Activated B cell treated with CpG ODN at 0.5 μM for 24 hours (primary cell): ENCODE measurements around the gene NUDT16L1. TPM values are rescaled to one million over a fixed set of nuclear protein-coding genes. Genes with fewer than 3 reads are reported as not detected.

Experiments
- ATAC-seq: fragments of 200-7000 bp; cut with Tn5 transposase; one replicate; pipeline ENCODE4 v1.10.0; 2021; ENCODE audit warnings: low read depth, mild to moderate bottlenecking, moderate library complexity
- CTCF ChIA-PET: fragments of 350-600 bp; sonication (Branson Sonifier 250); formaldehyde crosslinking; loops from one replicate; lab custom pipeline; 2021; ENCODE audit warnings: antibody characterized with exemption; lab: Charles Lee
- POLR2A ChIA-PET: fragments of 350-600 bp; sonication (Branson Sonifier 250); formaldehyde crosslinking; loops from one replicate; lab custom pipeline; 2021; ENCODE audit warnings: antibody characterized with exemption; lab: Charles Lee
- DNase-seq: peaks from one replicate; pipeline ENCODE4 v3.0.0; 2022
- H3K27ac Mint-ChIP-seq: one replicate; pipeline ENCODE4 v1.8.0; 2020; ENCODE audit warnings: mixed read lengths
- H3K27me3 Mint-ChIP-seq: one replicate; pipeline ENCODE4 v1.8.0; 2021; ENCODE audit warnings: mixed read lengths
- H3K36me3 Mint-ChIP-seq: one replicate; pipeline ENCODE4 v1.8.0; 2021; ENCODE audit warnings: low read depth, mixed read lengths
- H3K4me1 Mint-ChIP-seq: one replicate; pipeline ENCODE4 v1.8.0; 2021; ENCODE audit warnings: mixed read lengths
- H3K4me3 Mint-ChIP-seq: one replicate; pipeline ENCODE4 v1.8.0; 2020; ENCODE audit warnings: mild to moderate bottlenecking, mixed read lengths
- H3K9me3 Mint-ChIP-seq: one replicate; pipeline ENCODE4 v1.8.0; 2020; ENCODE audit warnings: mixed read lengths
- intact Hi-C: fragments of 100-400 bp; cut with micrococcal nuclease; formaldehyde crosslinking; loops from one replicate; pipeline ENCODE4 v1.15.1; 2024
- total RNA-seq: library from RNA; stranded (reverse); gene quantifications from 2 replicates; pipeline ENCODE4 v1.2.3, GENCODE V29; 2022
- TF ChIP-seq, protein P1 (sequence below): fragments of 200-600 bp; IDR thresholded peaks from one replicate; pipeline ENCODE4 v1.8.0; 2022; ENCODE audit warnings: antibody characterized with exemption, mild to moderate bottlenecking

Gene NUDT16L1
- total RNA-seq, 1 donor from 2014 or later: 32.9 TPM

DNA sequence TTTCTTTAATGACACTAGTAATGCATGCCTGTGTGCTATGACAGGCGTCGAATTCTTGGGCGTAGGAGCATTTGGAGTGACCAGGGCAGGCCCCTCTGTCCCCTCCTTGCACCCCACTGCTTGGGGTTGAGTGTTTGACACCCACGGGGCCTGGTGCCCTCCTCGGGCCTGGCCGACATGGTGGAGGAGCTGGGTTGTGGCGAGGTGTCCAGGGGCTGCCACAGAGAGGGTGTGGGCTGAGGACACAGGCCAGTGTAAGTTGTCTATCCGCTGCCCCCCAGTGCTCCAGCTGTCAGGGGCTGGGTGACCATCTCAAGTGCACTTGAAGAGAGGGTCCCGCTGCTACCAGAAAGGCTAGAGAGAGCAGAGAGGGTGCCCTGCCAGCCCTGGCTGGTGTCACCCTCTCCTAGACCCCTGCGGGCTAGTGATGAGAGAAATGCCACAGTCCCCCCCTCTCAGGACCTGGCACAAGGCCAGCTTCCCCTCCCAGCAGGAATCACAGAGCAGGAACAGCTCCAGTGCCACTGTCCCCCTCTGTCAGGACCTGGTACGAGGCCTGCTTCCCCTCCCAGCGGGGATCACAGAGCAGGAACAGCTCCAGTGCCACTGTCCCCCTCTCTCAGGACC is 38.3 kb upstream of the NUDT16L1 start:
- TF ChIP-seq, protein P1, sequence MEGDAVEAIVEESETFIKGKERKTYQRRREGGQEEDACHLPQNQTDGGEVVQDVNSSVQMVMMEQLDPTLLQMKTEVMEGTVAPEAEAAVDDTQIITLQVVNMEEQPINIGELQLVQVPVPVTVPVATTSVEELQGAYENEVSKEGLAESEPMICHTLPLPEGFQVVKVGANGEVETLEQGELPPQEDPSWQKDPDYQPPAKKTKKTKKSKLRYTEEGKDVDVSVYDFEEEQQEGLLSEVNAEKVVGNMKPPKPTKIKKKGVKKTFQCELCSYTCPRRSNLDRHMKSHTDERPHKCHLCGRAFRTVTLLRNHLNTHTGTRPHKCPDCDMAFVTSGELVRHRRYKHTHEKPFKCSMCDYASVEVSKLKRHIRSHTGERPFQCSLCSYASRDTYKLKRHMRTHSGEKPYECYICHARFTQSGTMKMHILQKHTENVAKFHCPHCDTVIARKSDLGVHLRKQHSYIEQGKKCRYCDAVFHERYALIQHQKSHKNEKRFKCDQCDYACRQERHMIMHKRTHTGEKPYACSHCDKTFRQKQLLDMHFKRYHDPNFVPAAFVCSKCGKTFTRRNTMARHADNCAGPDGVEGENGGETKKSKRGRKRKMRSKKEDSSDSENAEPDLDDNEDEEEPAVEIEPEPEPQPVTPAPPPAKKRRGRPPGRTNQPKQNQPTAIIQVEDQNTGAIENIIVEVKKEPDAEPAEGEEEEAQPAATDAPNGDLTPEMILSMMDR: no peak
- no peak overlapping the region for H3K4me3 Mint-ChIP-seq
- no peak for DNase-seq
- ChIA-PET POLR2A (no interaction called here), CTCF (no interaction called here)
- no peak overlapping the region for H3K27ac Mint-ChIP-seq
- H3K36me3 Mint-ChIP-seq: peaks cover 76% of the 10 kb centered on the region
- ATAC-seq: no peak
- H3K4me1 Mint-ChIP-seq: peaks cover 20% of the 10 kb centered on the region
- intact Hi-C loops: no loop called here
- no peaks in the 10 kb centered on the region for H3K9me3 Mint-ChIP-seq
- H3K27me3 Mint-ChIP-seq: no peaks in the 10 kb centered on the region

DNA sequence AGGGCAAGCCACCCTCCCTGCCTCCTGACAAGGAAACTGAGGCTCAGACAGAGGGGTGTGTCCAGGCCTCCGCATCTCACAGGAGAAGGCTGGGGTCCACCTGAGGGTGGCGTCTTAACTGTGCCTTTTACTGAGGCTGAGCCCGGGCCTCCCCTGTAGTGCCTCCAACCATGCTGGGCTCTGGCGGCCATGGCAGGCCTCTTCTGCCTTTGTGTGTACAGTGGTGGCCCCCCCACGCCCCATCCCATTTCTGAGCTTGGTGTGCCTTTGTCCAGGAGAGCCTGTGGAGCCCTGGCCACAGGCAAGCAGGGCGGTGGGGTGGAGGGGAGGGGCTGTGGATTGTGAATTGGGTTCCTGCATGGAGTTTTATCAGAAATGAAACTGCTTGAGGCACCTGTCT is 37.6 kb upstream of the NUDT16L1 start:
- TF ChIP-seq, protein P1: no peak
- intact Hi-C loops: no loop called here
- no peak for DNase-seq
- Mint-ChIP-seq H3K4me3 (no peak overlapping the region), H3K27ac (no peak overlapping the region), H3K36me3 (peaks cover 72% of the 10 kb centered on the region), H3K4me1 (peaks cover 14% of the 10 kb centered on the region), H3K9me3 (no peaks in the 10 kb centered on the region), H3K27me3 (no peaks in the 10 kb centered on the region)
- ChIA-PET POLR2A (no interaction called here), CTCF (no interaction called here)
- no peak for ATAC-seq

DNA sequence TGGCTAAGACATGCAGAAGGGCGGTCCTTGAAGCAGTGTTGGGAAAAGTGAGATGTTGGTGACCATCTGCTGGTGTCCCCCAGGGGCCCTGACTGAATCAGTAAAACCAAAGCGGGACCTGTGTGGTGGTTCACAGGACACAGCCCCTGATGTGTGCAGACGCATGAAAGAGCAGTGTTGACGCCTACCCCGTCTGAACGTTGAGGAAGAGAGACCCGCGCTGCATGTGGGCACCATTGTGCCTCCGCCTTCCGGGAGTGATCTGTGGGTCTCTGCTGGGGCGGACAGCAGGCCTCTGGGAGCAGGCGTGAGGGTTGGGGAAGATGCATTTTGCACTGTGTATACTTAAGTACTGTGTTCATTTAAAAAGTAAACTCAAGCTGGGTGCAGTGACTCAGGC is 37.1 kb upstream of the NUDT16L1 start:
- ChIA-PET CTCF (no interaction called here), POLR2A (no interaction called here)
- TF ChIP-seq, protein P1: no peak
- Mint-ChIP-seq H3K9me3 (no peaks in the 10 kb centered on the region), H3K27me3 (no peaks in the 10 kb centered on the region), H3K4me1 (peaks cover 10% of the 10 kb centered on the region), H3K4me3 (no peak overlapping the region), H3K27ac (no peak overlapping the region), H3K36me3 (peaks cover 72% of the 10 kb centered on the region)
- ATAC-seq (no peak), DNase-seq (no peak)
- intact Hi-C loops: no loop called here

DNA sequence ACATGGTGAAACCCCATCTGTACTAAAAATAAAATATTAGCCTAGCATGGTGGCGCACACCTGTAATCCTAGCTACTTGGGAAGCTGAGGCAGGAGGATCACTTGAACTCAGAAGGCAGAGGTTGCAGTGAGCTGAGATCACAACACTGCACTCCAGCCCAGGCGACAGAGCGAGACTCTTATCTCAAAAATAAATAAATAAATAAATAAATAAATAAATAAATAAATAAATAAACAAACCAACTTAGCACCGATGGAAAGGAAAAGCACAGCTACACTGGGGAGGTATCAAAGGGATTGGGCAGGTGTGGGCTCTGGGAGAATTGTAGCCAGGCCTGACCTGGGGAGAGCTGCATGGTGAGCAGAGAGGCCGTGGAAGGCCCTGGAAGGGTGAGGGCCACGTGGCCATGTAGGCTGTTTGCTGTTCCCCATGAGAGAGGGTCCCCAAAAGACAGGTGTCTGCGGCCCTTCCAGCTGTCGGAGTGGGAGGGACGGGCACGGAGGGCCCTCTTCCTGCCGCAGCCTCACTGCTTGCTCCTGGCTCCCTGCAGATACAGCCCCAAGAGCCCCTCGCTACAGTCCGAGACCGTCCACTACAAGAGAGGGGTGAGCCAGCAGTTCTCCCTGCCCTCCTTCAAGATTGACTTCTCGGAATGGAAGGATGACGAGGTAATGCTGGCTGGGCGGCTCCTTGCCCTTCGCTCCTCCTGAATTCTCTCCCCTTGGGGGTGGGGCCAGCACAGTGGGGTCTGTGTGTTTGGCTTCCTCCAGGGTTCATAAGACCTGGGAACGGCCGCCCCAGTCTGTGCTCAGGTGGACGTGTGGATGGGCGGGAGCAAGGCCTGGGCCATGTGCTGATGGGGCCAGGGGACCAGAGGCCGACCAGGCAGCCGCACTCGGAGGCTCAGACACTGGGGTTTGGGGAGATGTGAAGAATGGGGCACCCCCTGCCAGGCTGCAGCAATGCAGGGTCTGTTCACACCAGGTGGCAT is 36.4 kb upstream of the NUDT16L1 start:
- POLR2A ChIA-PET: interaction anchor here (1.5 kb wide), 1 partner anchor 41 kb away, joined by 3 read pairs; no protein-coding TSS in a partner anchor
- CTCF ChIA-PET: no interaction called here

More for the DNA sequence above, 36.4 kb upstream of the NUDT16L1 start:
- TF ChIP-seq, protein P1: no peak
- Mint-ChIP-seq H3K36me3 (peaks cover 65% of the 10 kb centered on the region), H3K4me1 (peaks cover 2% of the 10 kb centered on the region), H3K27ac (no peak overlapping the region), H3K9me3 (no peaks in the 10 kb centered on the region), H3K27me3 (no peaks in the 10 kb centered on the region), H3K4me3 (no peak overlapping the region)
- intact Hi-C loops: no loop called here
- ATAC-seq (no peak), DNase-seq (no peak)
